GM21786 (cell line): ENCODE results near the gene SEL1L2.

Source experiments
- ATAC-seq: cut with Tn5 transposase; IDR thresholded peaks from one replicate; pipeline ENCODE4 v1.9.1; 2021; ENCODE audit not compliant: unreplicated experiment

The SEL1L2 gene

DNA sequence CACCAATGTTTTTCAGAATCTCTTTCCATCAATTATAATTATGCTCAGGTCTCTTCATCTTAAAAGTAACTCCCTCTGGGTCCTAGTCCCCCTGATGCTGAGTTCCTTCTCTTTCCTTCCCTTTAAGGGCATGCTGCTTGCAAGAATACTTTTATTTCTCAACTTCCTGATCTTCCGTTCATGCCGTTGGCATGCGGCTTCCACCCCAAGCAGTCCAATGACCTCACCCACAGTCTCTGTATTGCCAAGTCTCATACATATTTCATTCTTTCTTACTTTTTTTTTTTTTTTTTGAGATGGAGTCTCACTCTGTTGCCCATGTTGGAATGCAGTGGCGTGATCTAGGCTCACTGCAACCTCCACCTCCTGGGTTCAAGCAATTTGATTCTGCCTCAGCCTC is 122.1 kb downstream of the SEL1L2 start:
- ATAC-seq, result no peak

DNA sequence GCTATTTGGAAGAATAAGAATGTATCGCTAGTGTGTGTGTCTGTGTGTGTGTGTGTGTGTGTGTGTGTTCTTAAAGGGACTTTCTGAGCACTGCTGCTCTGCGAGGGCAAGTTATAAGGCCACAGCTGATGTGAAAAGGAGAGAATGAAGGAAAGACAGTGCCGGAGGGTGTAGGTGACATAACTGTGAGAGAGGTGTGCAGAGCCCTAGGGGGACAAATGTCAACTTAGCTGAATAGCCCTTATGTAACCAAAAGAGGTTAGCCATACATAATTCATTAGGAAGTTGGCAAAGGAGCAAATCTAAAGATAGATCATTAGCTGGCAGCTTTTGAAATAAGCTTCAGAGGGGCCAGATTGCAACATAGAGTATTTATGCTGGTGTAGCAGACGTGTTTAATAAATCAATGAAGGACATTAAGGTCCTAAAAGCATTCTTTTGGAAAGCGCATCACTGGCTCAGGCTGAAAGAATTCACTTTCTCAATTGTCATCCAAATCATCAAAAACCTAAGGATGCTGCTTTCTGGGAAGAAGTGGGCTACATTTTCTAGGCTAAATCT is 124.5 kb downstream of the SEL1L2 start:
- no peak for ATAC-seq

DNA sequence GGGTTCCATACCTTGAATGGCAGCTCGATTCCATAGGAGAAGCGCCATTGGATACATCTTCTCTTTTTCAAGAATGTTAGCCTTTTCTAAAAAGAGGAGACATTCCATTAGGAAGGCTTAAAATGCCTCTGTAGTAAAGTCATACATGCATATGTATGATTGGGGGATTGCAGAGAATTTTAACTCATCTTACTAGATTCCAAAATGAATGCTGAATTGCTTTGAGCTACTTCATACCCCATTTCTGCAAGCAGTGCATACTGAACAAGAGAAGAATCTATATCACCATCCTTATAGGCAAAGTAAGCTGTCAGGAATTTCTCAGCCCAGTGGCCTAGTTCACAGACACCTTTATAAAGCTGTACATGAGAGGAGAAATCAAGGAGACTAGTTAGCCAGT is 125.3 kb downstream of the SEL1L2 start:
- no peak for ATAC-seq

DNA sequence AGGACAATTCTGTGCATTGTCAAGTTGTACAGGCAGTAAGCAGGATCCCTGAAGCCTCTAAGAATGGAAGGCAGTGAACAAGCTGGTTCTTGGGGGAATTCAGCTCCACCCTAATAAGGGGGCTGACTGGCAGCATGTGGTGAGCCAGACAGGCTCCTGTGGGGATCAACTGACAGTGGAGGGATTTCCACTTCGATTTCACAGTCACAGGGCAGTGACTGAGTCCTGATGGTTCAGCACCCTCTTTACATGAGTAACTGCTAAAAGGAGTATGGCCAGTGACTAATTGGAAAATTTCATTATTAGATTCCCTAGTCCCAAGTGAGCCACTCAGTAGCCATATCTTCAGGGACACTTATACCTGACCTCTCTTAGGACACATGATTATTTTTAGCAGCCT is 127.2 kb downstream of the SEL1L2 start:
- no peak for ATAC-seq

DNA sequence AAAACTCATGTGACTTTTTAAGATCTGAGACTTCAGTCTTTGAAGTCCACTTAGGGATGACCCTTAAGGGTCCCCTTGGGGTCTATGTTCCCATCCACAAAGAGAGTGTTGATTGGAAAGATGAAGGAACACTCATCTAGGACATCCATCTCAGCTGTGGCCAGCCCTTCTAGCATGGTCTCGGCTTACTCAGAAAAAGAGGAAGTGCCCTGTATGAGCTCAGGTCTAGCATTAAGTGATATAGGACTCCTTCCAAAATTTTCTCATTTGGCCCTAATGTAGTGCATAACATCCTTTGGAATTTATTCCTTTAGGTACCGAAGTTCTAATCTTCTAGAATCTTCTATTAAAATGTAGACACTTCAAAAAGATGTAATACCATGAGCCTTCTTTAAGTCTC is 128.2 kb downstream of the SEL1L2 start:
- no peak for ATAC-seq

DNA sequence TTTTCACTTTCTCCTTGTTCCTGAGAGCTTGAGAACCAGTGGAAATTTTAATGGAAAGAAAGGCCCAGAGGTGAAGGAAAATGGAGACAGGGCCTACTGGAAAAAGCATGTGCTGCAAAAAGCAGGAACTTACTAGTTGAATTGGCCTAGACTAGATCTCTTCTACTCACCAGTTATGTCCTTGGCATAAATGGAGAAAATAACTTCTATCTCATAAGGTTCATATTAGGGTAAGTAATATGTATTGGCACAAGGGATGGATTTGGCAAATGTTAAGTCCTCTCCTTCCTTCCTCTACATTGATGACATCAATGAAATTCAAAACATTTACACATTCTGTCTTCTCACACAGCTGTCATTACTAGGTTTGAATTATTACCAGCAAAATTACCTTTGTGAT is 131.5 kb downstream of the SEL1L2 start:
- ATAC-seq, result no peak

DNA sequence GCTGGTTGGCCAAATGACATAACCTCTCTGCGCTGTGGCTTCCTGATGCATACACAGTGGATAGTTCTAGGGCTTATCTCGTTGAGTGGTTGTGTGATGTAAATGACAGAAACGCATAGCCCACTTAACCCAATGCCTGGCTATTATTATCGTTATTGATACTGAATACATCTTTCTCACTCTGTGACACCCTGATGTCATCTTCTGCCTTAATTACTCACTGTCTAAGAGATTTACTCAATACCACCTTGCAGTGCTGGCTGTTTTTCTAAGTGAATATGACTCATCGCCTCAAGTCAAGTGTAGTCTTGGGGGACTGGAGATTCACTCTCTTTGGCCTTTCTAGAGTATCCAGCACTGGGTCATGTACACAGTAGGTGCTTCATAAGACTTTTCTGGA is 132.0 kb downstream of the SEL1L2 start:
- no peak for ATAC-seq

DNA sequence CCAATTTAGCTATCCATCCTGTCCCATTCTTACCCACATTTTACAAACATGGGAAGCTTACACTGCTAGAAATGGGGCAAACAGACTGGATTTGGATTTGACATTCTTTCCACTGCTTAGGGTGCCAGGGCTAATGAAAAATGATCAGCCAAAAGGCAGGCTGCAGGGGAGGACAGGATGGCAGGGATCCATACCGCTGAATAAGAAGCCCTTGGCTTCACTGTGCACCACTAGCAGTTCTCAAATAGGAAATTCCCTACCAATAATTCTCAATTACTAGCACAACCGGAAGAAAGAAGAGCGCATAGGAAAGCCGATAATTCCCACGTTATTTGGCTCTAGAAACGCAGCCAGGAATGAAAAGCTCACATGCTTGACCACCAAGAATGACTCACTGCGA is 132.5 kb downstream of the SEL1L2 start:
- ATAC-seq, result no peak

DNA sequence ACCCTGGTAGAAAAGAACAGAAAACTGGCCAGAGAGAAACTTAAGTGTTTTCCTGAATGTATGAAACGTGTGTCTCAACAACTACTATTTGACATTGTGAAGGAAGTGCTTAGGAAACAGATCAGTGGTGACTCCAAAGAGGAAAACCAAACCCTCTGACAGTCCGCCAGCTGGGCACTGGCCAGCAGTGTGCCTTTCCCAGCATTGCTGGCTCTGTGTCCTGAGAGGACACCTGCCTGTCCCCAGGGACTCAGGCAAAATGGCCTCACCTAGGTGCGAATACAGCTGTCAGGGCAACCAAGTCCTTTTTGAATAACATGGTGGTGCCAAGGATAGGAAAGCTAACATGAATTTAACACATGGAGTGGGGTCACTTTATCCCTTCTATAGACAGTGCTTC is 133.1 kb downstream of the SEL1L2 start:
- no peak for ATAC-seq

DNA sequence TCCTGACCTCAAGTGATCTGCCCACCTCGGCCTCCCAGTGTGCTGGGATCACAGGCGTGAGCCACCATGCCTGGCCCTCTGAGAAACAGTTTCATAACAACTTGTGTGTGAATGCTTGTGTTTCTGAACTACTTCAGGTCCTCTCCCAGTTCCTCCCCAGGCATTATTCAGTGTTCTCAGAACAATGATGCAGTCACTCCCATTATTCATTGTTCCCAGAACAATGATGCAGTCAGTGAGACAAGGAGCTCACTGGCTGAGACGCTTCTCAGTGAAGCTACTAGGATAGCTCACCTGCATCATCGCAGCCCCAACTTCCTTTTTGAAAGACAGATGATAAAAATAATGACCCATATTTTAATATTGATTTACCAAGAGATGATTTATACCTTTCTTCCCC is 134.1 kb downstream of the SEL1L2 start:
- ATAC-seq, result no peak

DNA sequence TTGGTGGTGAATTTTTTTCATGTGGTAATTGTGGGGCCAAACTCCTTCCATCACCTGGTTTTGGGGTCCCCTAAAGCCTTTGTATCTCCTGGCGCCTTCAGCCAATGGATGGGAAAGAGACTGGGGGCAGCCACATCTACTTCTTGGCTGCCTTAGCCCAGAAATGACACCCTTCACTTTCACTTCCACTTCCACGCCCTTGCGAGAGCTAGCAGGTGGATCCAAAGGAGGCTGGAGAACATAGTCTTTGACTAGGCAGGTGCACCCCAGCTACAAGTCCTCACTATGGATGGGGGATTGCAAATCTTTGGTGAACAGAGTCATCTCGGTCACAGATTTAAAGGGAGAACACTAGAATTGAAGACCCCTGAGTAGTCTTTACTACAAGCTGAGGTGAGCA is 134.8 kb downstream of the SEL1L2 start:
- no peak for ATAC-seq

DNA sequence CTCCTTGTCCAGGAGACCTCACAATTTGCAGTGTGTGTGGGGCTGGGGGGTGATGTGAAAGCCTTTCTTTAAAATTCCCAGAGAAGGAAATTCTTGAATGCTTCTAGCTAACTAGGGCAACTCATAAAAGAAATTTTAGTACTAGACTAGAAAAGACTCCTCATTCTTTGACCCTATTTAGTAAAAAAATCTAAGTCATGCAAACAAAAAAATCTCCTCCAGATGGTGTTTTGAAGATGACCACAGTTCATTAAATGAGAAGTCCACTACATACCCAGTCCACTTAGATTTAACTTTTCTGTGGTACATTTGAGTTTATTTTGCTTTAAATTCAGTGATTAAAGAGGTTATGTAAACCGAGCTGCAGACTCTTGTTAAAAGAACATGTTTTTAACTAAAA is 138.1 kb downstream of the SEL1L2 start:
- no peak for ATAC-seq

DNA sequence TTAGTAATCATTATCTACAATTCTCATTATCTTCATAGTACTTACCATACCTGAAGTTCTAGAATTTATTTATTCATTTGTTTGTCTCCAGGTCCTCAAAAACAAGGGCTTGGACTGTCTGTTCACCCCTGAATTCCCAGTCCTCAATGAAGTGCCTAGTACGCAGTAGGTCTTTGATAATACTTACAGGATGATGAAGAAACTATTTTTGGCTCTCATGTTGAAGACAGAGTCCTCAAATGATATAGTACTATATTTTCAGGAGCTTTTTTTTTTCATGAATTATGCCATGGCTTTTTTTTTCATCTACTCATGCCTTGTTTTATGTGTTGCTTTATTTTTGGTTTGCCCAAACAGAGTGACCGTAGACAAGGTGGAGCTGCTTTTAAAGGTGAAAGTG is 139.1 kb downstream of the SEL1L2 start:
- no peak for ATAC-seq

DNA sequence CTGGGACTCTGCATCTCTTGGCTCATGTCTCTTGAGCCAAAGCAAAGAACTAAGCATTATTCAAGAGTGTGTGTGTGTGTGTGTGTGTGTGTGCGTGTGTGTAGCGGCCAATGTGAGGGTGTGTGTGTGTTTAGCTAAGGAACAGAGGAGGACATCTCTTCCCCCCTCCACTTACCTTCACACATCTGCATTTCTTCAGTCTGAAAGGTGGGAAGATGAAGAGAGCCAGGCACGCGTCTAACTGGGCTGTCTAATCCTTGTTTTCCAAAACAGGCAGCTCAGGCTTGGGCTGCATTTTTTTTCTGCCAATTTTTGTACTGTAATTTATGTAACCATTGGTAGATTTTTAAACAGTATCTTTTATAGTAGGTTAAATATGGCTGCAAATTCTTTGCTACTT is 146.1 kb downstream of the SEL1L2 start:
- no peak for ATAC-seq

DNA sequence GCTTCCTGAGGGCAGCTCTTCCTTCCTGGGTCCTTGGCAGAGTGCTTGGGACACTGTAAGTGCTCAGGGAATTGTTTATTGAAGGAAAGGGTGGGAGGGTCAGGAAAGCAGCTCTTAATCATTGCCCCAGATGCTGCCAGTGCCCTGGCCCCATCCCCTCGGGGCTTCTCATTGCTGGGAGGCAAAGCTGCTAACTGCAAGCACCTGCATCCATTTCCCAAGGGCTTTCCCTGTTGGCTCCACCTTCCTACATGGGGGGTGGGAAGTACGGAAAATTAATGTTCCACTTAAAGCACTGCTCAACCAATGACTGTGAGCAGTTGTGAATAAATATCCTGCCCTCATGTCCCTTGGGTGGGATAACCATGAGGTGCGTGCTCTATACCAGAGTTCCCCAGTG is 149.2 kb downstream of the SEL1L2 start:
- no peak for ATAC-seq

DNA sequence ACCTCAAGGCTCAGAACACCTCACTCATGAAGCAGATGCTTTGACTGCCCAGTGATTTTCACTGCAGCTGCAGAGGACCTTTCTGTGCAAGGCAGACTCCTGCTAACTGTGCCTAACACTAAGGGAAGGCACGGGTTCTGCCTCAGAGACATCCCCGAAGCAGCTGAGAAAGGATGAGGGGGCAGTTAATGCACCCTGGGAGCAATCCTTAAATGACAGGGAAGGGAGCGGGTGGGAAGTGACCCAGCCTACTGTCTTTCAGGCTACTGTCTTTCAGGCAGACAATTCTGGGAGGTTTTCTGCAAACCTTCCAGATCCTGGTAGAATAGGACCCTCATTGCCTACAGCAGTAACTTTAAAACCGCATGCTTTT is 150.3 kb downstream of the SEL1L2 start:
- no peak for ATAC-seq

DNA sequence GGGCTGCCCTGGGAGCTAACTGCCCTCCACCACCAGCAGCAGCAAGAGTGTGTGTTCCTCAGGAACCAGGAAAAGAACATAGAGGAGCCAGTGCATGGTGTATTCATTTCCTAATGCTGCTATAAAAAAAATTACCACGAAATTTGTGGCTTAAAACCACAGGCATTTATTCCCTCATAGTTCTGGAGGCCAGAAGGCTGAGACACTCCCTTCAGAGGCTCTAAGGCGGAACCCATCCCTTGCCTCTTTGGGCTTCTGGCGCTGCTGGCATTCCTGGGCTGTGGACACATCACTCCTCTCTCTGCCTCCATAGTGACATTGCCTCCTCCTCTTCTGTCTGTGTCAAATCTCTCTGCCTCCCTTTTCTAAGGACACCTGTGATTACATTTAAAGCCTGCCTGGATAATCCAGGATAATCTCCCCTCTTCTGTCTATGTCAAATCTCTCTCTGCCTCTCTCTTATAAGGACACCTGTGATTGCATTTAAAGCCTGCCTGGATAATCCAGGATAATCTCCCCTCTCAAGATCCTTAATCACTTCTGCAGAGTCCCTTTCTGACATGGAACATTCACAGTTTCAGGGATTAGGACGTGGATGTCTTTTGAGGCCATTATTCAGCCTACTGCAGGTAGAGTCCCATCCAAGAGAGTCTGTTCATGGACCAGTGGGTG is 150.9 kb downstream of the SEL1L2 start:
- ATAC-seq, result no peak

DNA sequence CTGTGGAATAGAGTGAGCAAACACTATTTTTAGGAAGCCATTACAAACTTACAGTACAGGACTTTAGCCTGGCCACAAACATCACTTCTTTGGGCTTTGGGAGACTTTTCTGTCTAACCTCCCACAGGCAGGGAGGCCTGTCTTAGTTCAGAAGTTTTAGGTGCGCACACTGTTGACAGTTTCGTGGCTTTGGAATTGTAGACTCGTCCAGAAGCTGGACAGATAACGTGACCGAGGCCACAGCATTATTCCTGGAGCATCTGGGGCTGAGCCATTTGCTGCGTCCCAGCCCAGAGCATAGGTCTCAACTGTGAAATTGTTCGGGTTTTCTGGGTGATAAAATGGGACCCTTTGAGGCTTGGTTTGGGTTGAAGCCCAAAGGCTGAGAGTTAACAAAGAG is 151.8 kb downstream of the SEL1L2 start:
- ATAC-seq, result no peak

DNA sequence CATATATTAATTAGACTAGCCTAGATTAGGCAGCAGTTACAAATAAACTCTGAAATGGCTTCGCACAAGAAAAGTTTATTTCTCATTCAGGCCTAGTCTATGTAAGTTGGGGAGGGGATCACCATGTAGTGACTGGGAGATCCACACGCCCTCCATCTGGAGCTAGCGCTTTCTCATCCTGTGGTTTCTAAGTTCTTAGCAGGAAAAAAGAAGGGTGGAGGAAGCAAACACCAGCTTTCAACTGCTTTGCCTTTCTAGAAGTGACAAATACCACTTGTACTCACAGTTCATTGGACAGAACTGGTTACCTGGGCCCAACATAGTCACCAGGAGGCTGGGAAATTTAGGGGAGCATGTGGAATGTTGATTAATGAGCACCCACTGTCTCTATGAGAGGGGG is 158.9 kb downstream of the SEL1L2 start:
- ATAC-seq, result no peak

DNA sequence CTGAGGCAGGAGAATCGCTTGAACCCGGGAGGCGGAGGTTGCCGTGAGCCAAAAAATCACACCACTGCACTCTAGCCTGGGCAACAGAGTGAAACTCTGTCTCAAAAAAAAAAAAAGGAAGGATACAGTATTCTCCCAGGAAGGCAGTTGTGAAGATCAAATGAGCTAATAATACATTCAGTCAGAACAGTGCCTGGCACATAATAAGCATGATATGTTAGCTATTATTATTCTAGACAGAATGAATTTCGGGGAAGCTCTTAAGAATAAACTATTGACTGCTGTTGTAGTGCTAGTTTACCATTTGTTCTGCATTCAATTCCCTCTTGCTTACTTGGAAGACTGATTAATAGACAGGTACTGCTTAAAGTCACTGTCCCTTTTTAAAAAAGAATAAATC is 164.9 kb downstream of the SEL1L2 start:
- no peak for ATAC-seq

DNA sequence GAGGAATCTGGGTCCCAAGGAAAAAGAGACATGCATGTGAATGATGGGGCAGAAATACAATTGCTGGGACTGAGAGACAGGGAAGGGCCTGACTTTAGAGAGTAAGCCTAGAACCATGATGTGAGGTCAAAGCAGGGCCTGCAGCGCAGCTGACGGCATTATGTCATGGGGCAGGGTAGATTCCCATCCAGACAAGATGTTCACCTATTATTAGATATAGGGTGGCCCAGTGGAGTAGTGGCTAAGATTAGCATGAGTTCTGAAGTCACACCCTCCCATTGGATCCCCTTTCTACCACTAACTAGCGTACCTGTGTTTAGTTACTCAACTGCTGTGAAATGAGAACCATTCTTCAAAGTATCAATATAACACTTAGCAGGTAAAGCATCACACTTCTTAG is 166.0 kb downstream of the SEL1L2 start:
- ATAC-seq, result no peak

DNA sequence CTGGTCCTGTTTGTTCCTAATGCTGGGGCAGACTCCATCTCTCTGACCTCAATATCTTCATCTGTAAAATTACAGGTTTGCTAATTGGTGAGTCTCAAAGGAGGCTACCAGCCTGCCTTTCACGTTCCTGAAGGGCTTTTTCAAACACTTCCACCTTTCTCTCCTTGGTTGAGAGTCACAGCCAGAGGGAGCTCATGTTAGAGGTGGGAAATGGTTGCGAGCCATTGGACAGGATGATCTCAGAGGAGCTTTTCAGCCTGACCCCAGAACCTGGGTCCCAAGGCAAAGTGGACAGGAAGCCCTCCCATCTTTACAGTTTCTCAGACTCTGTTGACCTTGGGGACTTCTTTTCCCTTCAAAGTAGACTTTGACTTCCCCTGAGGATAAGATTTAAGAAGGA is 168.0 kb downstream of the SEL1L2 start:
- no peak for ATAC-seq

DNA sequence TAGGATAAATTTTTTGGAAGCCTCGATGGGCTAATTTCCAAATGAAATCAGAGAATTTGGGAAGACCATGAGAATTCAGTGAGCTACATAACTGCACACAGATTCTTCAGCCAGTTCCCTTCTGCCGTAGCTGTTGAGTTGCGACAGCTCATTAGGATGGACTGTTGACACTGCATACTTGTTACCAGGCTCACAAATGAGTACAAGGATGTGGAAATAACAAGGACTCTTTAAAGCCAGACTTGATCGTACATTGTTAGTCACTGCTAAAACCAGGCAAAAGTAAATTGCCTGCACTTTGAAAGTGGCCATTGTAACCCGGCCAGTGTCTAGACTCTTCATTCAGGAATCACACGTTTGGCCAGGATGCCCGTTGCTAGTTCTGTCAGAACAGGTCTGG is 168.5 kb downstream of the SEL1L2 start:
- ATAC-seq, result no peak
